Activated naive CD4-positive, alpha-beta T cell (primary cell): ENCODE results near the gene UBE3D.
"Not testable (repeated sequence)": the region's sequence is repeated elsewhere in the genome, so short reads cannot be mapped to it uniquely, and the experiment has no call there.

Source experiments
- DNase-seq, 4 experiments: peaks; one replicate each; lab custom pipeline; 2025; lab: John Stamatoyannopoulos, UW

UBE3D gene

GRCh38 chr6:83053678-83054077 lies 12.0 kb downstream of the UBE3D start:
- no peak for DNase-seq

- DNase-seq: no peak
These were observed 14.1 kb downstream of the UBE3D start for GRCh38 chr6:83051377-83052172.

- no peak for DNase-seq
These were observed 18.4 kb downstream of the UBE3D start for GRCh38 chr6:83047065-83047754.

GRCh38 chr6:83044091-83044768 lies 21.4 kb downstream of the UBE3D start:
- no peak for DNase-seq

GRCh38 chr6:83042467-83043053 lies 23.1 kb downstream of the UBE3D start:
- no peak for DNase-seq

GRCh38 chr6:83038246-83038645 lies 27.4 kb downstream of the UBE3D start:
- DNase-seq: no peak

GRCh38 chr6:83031689-83032088 lies 34.0 kb downstream of the UBE3D start:
- DNase-seq: no peak

GRCh38 chr6:83019741-83020140 lies 45.9 kb downstream of the UBE3D start:
- no peak for DNase-seq

- not testable (repeated sequence) for DNase-seq
These were observed 54.5 kb downstream of the UBE3D start for GRCh38 chr6:83011131-83011530.

GRCh38 chr6:83008626-83009025 lies 57.0 kb downstream of the UBE3D start:
- DNase-seq: no peak

- DNase-seq: no peak
These were observed 59.3 kb downstream of the UBE3D start for GRCh38 chr6:83006270-83006905.

- no peak for DNase-seq
These were observed 69.5 kb downstream of the UBE3D start for GRCh38 chr6:82996156-82996555.

GRCh38 chr6:82995066-82995465 lies 70.6 kb downstream of the UBE3D start:
- no peak for DNase-seq

GRCh38 chr6:82989736-82990290 lies 75.8 kb downstream of the UBE3D start:
- DNase-seq: no peak

GRCh38 chr6:82988930-82989351 lies 76.7 kb downstream of the UBE3D start:
- no peak for DNase-seq

- DNase-seq: no peak
These were observed 77.7 kb downstream of the UBE3D start for GRCh38 chr6:82987951-82988350.

GRCh38 chr6:82987416-82987815 lies 78.2 kb downstream of the UBE3D start:
- DNase-seq: no peak

GRCh38 chr6:82984720-82985119 lies 80.9 kb downstream of the UBE3D start:
- DNase-seq: no peak

- no peak for DNase-seq
These were observed 85.6 kb downstream of the UBE3D start for GRCh38 chr6:82980086-82980485.

- no peak for DNase-seq
These were observed 86.0 kb downstream of the UBE3D start for GRCh38 chr6:82979657-82980056.

GRCh38 chr6:82978362-82978945 lies 87.2 kb downstream of the UBE3D start:
- DNase-seq: no peak
